CD4-positive, alpha-beta memory T cell (primary cell): ENCODE results near the gene PLEKHO2. TPM values are rescaled to one million over a fixed set of nuclear protein-coding genes. Genes with fewer than 3 reads are reported as not detected.

ENCODE experiments used
- CTCF ChIA-PET: fragments of 350-600 bp; sonication (Branson Sonifier 250); formaldehyde crosslinking; loops from one replicate; lab custom pipeline; 2021; ENCODE audit warnings: inconsistent platforms; ENCODE audit not compliant: partially characterized antibody; lab: Charles Lee
- POLR2A ChIA-PET: fragments of 350-600 bp; sonication (Branson Sonifier 250); formaldehyde crosslinking; loops from one replicate; lab custom pipeline; 2021; ENCODE audit not compliant: partially characterized antibody; lab: Charles Lee
- DNase-seq, 5 donors: peaks; one replicate each; pipeline versions ENCODE4 v3.0.0 to v3.0.0-alpha.2; 2020 to 2022; ENCODE audit warnings: mixed read lengths in 1 of 5
- H3K27ac ChIP-seq: one replicate; pipeline ENCODE4 v1.7.0; 2013; ENCODE audit warnings: low read depth, low read length
- H3K27me3 ChIP-seq: 2 replicates; pipeline ENCODE4 v1.7.0; 2013; ENCODE audit warnings: mild to moderate bottlenecking, low read length, moderate library complexity; ENCODE audit not compliant: insufficient read depth
- H3K36me3 ChIP-seq: 2 replicates; pipeline ENCODE4 v1.7.0; 2013; ENCODE audit warnings: mild to moderate bottlenecking, low read length, moderate library complexity; ENCODE audit not compliant: insufficient read depth
- H3K4me1 ChIP-seq: 2 replicates; pipeline ENCODE4 v1.7.0; 2013; ENCODE audit warnings: mild to moderate bottlenecking, low read length, moderate library complexity; ENCODE audit not compliant: insufficient read depth
- H3K4me3 ChIP-seq, 2 donors: one replicate each; pipeline ENCODE4 v1.7.0; 2013; ENCODE audit warnings: low read length in 2 of 2, mild to moderate bottlenecking in 1 of 2
- H3K9me3 ChIP-seq, 2 donors: one replicate each; pipeline ENCODE4 v1.7.0; 2013; ENCODE audit warnings: low read length in 2 of 2, control low read depth in 1 of 2; ENCODE audit not compliant: control insufficient read depth in 1 of 2
- H3K27ac Mint-ChIP-seq, 7 donors: one replicate each; pipeline ENCODE4 v1.8.0; 2020 to 2021; ENCODE audit warnings: mixed read lengths in 7 of 7, mild to moderate bottlenecking in 6 of 7, inconsistent platforms in 3 of 7, moderate library complexity in 3 of 7
- H3K27me3 Mint-ChIP-seq, 2 donors: one replicate each; pipeline ENCODE4 v1.8.0; 2020 to 2021; ENCODE audit warnings: mixed read lengths in 2 of 2
- H3K36me3 Mint-ChIP-seq, 2 donors: one replicate each; pipeline ENCODE4 v1.8.0; 2020 to 2021; ENCODE audit warnings: mixed read lengths in 2 of 2, inconsistent platforms in 1 of 2, mild to moderate bottlenecking in 1 of 2
- H3K4me1 Mint-ChIP-seq, 4 donors: one replicate each; pipeline ENCODE4 v1.8.0; 2020 to 2021; ENCODE audit warnings: mixed read lengths in 4 of 4, mild to moderate bottlenecking in 1 of 4
- H3K4me3 Mint-ChIP-seq, 8 donors: one replicate each; pipeline ENCODE4 v1.8.0; 2020 to 2021; ENCODE audit warnings: mixed read lengths in 8 of 8, mild to moderate bottlenecking in 7 of 8, moderate library complexity in 6 of 8, inconsistent platforms in 3 of 8
- H3K9me3 Mint-ChIP-seq, 8 donors: one replicate each; pipeline ENCODE4 v1.8.0; 2020 to 2021; ENCODE audit warnings: mixed read lengths in 8 of 8, mild to moderate bottlenecking in 5 of 8, inconsistent platforms in 3 of 8, moderate library complexity in 1 of 8
- intact Hi-C: fragments of 100-400 bp; cut with micrococcal nuclease; formaldehyde crosslinking; loops from one replicate; pipeline ENCODE4 v1.15.1; 2023
- polyA plus RNA-seq, 2 donors: library from polyadenylated mRNA; unstranded; fragments of 300-500 nt; fragmentation: Illumina TruSeq; gene quantifications; one replicate each; pipeline ENCODE4 v1.2.3, GENCODE V29; 2021
- total RNA-seq, 2 experiments: library from RNA; stranded (reverse); gene quantifications; one replicate each; pipeline ENCODE4 v1.2.3, GENCODE V29; 2021

The PLEKHO2 gene
- total and polyA plus RNA-seq, 4 experiments from 2014 or later, result 10.6 to 29.1 (median 23.4) TPM

GRCh38 chr15:64859226-64859625 is 17.5 kb downstream of the PLEKHO2 start:
- H3K27me3 Mint-ChIP-seq, result no peaks in the 10 kb centered on the region
- DNase-seq, result no peak
- H3K9me3 ChIP-seq, result no peaks in the 10 kb centered on the region
- peaks cover 35 to 51% (median 42%) of the 10 kb centered on the region in 4 donors for H3K4me1 Mint-ChIP-seq
- no peaks in the 10 kb centered on the region for H3K9me3 Mint-ChIP-seq
- H3K27me3 ChIP-seq, result no peaks in the 10 kb centered on the region
- ChIA-PET CTCF (interaction anchor here (1.0 to 3.1 kb wide), 3 partner anchors 19 to 131 kb away, joined by 3 to 14 read pairs (median 5); no protein-coding TSS in a partner anchor), POLR2A (no interaction called here)
- H3K36me3 Mint-ChIP-seq, result peaks cover 24 to 79% of the 10 kb centered on the region in 2 donors
- intact Hi-C loops, result no loop called here
- H3K4me3 Mint-ChIP-seq, result no peak overlapping the region
- H3K27ac Mint-ChIP-seq, result peak overlapping the region in 2 of 7 donors; percentile 43 to 76
- peaks cover 41% of the 10 kb centered on the region for H3K4me1 ChIP-seq
- H3K27ac ChIP-seq, result no peak overlapping the region
- no peak overlapping the region for H3K4me3 ChIP-seq
- peaks cover 67% of the 10 kb centered on the region for H3K36me3 ChIP-seq

- CTCF ChIA-PET, result interaction anchor here (1.5 to 1.7 kb wide), 2 partner anchors 26 to 33 kb away, joined by 4 to 5 read pairs; no protein-coding TSS in a partner anchor
- no peaks in the 10 kb centered on the region for H3K9me3 ChIP-seq
- H3K27ac ChIP-seq, result peak overlapping the region; percentile 5
- H3K36me3 ChIP-seq, result peaks cover 68% of the 10 kb centered on the region
- H3K36me3 Mint-ChIP-seq, result peaks cover 23 to 69% of the 10 kb centered on the region in 2 donors
- peaks cover 20 to 30% (median 25%) of the 10 kb centered on the region in 4 donors for H3K4me1 Mint-ChIP-seq
- intact Hi-C loops, result no loop called here
- no peak for DNase-seq
- H3K4me3 Mint-ChIP-seq, result no peak overlapping the region
- H3K27me3 Mint-ChIP-seq, result no peaks in the 10 kb centered on the region
- POLR2A ChIA-PET, result interaction anchor here (1.7 to 2.1 kb wide), 2 partner anchors 21 to 32 kb away, joined by 3 to 11 read pairs; no protein-coding TSS in a partner anchor
- peaks cover 21% of the 10 kb centered on the region for H3K4me1 ChIP-seq
- H3K4me3 ChIP-seq, result no peak overlapping the region
- no peaks in the 10 kb centered on the region for H3K27me3 ChIP-seq
- no peaks in the 10 kb centered on the region for H3K9me3 Mint-ChIP-seq
- H3K27ac Mint-ChIP-seq, result peak overlapping the region in 4 of 7 donors; percentile 23 to 80 (median 57)
Observed at GRCh38 chr15:64861331-64861730, 19.6 kb downstream of the PLEKHO2 start.

DNA sequence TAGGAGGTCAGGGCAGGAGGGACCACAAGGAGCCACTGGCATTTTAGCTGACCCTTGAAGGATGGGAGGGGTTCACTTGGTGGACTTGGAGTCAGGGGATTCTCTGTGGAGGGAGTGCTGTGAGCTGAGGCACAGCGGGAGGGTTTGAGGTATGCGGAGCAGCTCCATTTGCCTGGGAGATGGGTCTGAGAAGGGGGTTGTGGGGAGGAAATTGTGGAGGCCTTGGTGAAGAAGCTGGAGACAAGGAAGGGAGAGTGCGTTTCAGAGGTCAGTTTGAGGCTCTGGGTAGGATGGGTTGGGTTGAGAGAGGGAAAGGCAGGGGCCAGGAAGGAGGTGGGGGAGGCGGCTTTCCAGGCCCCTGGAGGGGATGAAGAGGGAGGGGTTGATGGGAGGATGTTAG is 20.2 kb downstream of the PLEKHO2 start:
- ChIA-PET CTCF (interaction anchor here (1.3 to 1.5 kb wide), 2 partner anchors 20 to 26 kb away, joined by 4 to 5 read pairs; no protein-coding TSS in a partner anchor), POLR2A (interaction anchor here (2.1 kb wide), 1 partner anchor 32 kb away, joined by 11 read pairs; no protein-coding TSS in a partner anchor)
- H3K27ac Mint-ChIP-seq, result peak overlapping the region in 2 of 7 donors; percentile 42 to 53
- intact Hi-C loops, result no loop called here
- no peak overlapping the region for H3K4me3 ChIP-seq
- H3K4me1 ChIP-seq, result peaks cover 14% of the 10 kb centered on the region
- H3K36me3 ChIP-seq, result peaks cover 70% of the 10 kb centered on the region
- H3K9me3 ChIP-seq, result no peaks in the 10 kb centered on the region
- H3K36me3 Mint-ChIP-seq, result peaks cover 29 to 71% of the 10 kb centered on the region in 2 donors
- H3K9me3 Mint-ChIP-seq, result no peaks in the 10 kb centered on the region
- H3K27ac ChIP-seq, result no peak overlapping the region
- H3K4me3 Mint-ChIP-seq, result no peak overlapping the region
- peaks cover 16 to 26% (median 21%) of the 10 kb centered on the region in 4 donors for H3K4me1 Mint-ChIP-seq
- no peaks in the 10 kb centered on the region for H3K27me3 ChIP-seq
- H3K27me3 Mint-ChIP-seq, result no peaks in the 10 kb centered on the region
- DNase-seq, result no peak

- Histone ChIP-seq H3K27me3 (no peaks in the 10 kb centered on the region), H3K27ac (no peak overlapping the region), H3K4me1 (peaks cover 10% of the 10 kb centered on the region), H3K9me3 (no peaks in the 10 kb centered on the region), H3K4me3 (no peak overlapping the region), H3K36me3 (peaks cover 69% of the 10 kb centered on the region)
- DNase-seq, result no peak
- Mint-ChIP-seq H3K27me3 (no peaks in the 10 kb centered on the region), H3K4me3 (peak overlapping the region in 1 of 8 donors; percentile 36), H3K27ac (peak overlapping the region in 4 of 7 donors; percentile 10 to 77 (median 52)), H3K9me3 (no peaks in the 10 kb centered on the region), H3K36me3 (peaks cover 32 to 71% of the 10 kb centered on the region in 2 donors), H3K4me1 (peaks cover 12 to 22% (median 17%) of the 10 kb centered on the region in 4 donors)
- intact Hi-C loops, result no loop called here
- CTCF ChIA-PET, result interaction anchor here (1.3 kb wide), 1 partner anchor 19 kb away, joined by 5 read pairs; no protein-coding TSS in a partner anchor
- POLR2A ChIA-PET, result interaction anchor here (2.1 kb wide), 1 partner anchor 31 kb away, joined by 11 read pairs; no protein-coding TSS in a partner anchor
Observed at GRCh38 chr15:64862408-64862807, 20.7 kb downstream of the PLEKHO2 start.

GRCh38 chr15:64864068-64864467 is 22.4 kb downstream of the PLEKHO2 start:
- Mint-ChIP-seq H3K9me3 (no peaks in the 10 kb centered on the region), H3K27me3 (no peaks in the 10 kb centered on the region), H3K36me3 (peaks cover 27 to 56% of the 10 kb centered on the region in 2 donors), H3K4me1 (peaks cover 0 to 6% (median 2%) of the 10 kb centered on the region in 4 donors), H3K4me3 (no peak overlapping the region), H3K27ac (peak overlapping the region in 5 of 7 donors; percentile 3 to 85 (median 57))
- H3K36me3 ChIP-seq, result peaks cover 60% of the 10 kb centered on the region
- intact Hi-C loops, result no loop called here
- POLR2A ChIA-PET, result interaction anchor here (0.8 to 4.0 kb wide), 4 partner anchors 16 to 30 kb away, joined by 3 to 17 read pairs (median 4); no protein-coding TSS in a partner anchor
- no peak overlapping the region for H3K4me3 ChIP-seq
- no peak overlapping the region for H3K27ac ChIP-seq
- no peaks in the 10 kb centered on the region for H3K9me3 ChIP-seq
- no peaks in the 10 kb centered on the region for H3K27me3 ChIP-seq
- CTCF ChIA-PET, result interaction anchor here (1.1 to 1.2 kb wide), 2 partner anchors 20 to 41 kb away, joined by 3 read pairs; no protein-coding TSS in a partner anchor
- DNase-seq, result no peak
- no peaks in the 10 kb centered on the region for H3K4me1 ChIP-seq

DNA sequence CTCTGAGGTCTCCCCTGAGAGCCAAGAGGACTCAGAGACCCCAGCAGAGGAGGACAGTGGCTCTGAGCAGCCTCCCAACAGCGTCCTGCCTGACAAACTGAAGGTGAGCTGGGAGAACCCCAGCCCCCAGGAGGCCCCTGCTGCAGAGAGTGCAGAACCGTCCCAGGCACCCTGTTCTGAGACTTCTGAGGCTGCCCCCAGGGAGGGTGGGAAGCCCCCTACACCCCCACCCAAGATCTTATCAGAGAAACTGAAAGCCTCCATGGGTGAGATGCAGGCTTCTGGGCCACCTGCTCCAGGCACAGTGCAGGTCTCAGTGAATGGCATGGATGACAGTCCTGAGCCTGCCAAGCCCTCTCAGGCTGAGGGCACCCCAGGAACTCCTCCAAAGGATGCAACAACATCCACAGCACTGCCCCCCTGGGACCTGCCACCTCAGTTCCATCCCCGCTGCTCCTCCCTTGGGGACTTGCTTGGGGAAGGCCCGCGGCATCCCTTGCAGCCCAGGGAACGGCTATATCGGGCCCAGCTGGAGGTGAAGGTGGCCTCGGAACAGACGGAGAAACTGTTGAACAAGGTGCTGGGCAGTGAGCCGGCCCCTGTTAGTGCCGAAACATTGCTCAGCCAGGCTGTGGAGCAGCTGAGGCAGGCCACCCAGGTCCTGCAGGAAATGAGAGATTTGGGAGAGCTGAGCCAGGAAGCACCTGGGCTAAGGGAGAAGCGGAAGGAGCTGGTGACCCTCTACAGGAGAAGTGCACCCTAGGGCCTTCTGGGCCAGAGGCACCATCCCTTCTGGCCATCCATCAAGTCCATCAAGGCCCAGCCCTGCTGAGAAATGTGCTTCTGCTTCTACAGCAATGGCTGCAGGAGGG is 23.6 kb downstream of the PLEKHO2 start:
- Histone ChIP-seq H3K27ac (no peak overlapping the region), H3K4me3 (no peak overlapping the region), H3K4me1 (no peaks in the 10 kb centered on the region), H3K36me3 (peaks cover 47% of the 10 kb centered on the region), H3K9me3 (no peaks in the 10 kb centered on the region), H3K27me3 (no peaks in the 10 kb centered on the region)
- intact Hi-C loops, result no loop called here
- POLR2A ChIA-PET, result interaction anchor here (0.8 to 4.0 kb wide), 4 partner anchors 17 to 29 kb away, joined by 3 to 17 read pairs (median 4); no protein-coding TSS in a partner anchor
- CTCF ChIA-PET, result interaction anchor here (0.6 kb wide), 1 partner anchor 512 kb away, joined by 3 read pairs; no protein-coding TSS in a partner anchor
- peaks cover 35 to 52% of the 10 kb centered on the region in 2 donors for H3K36me3 Mint-ChIP-seq
- H3K27ac Mint-ChIP-seq, result peak overlapping the region in 2 of 7 donors; percentile 22 to 43
- no peaks in the 10 kb centered on the region for H3K9me3 Mint-ChIP-seq
- H3K4me3 Mint-ChIP-seq, result no peak overlapping the region
- peaks cover 0 to 6% (median 4%) of the 10 kb centered on the region in 4 donors for H3K4me1 Mint-ChIP-seq
- no peaks in the 10 kb centered on the region for H3K27me3 Mint-ChIP-seq
- DNase-seq, result no peak
